GM21447 (cell line): ENCODE data around the gene XYLB.
"Not testable (repeated sequence)": the region's sequence is repeated elsewhere in the genome, so short reads cannot be mapped to it uniquely, and the experiment has no call there.

Experiments
- ATAC-seq: cut with Tn5 transposase; IDR thresholded peaks from one replicate; pipeline ENCODE4 v1.9.1; 2021; ENCODE audit not compliant: unreplicated experiment

The XYLB gene

GRCh38 chr3:38346587-38347410 is at the start of gene XYLB:
Gene XYLB, plus strand, starts transcription at chr3:38346785. Its CDS starts 84 bp downstream, at chr3:38346869.
- peak; percentile 94 for ATAC-seq

GRCh38 chr3:38297053-38297452 is 49.5 kb upstream of the XYLB start:
- ATAC-seq: not testable (repeated sequence)

- ATAC-seq: no peak
Observed at GRCh38 chr3:38297537-38297936, 49.0 kb upstream of the XYLB start.

GRCh38 chr3:38297947-38298711 is 48.5 kb upstream of the XYLB start:
- ATAC-seq: no peak

- ATAC-seq: no peak
Observed at GRCh38 chr3:38306941-38307340, 39.6 kb upstream of the XYLB start.

GRCh38 chr3:38307599-38307998 is 39.0 kb upstream of the XYLB start:
- no peak for ATAC-seq

GRCh38 chr3:38308456-38308855 is 38.1 kb upstream of the XYLB start:
- no peak for ATAC-seq

- ATAC-seq: no peak
Observed at GRCh38 chr3:38311476-38311875, 35.1 kb upstream of the XYLB start.

- no peak for ATAC-seq
Observed at GRCh38 chr3:38311941-38312340, 34.6 kb upstream of the XYLB start.

GRCh38 chr3:38312356-38312755 is 34.2 kb upstream of the XYLB start:
- no peak for ATAC-seq

- no peak for ATAC-seq
Observed at GRCh38 chr3:38313263-38313662, 33.3 kb upstream of the XYLB start.

- no peak for ATAC-seq
Observed at GRCh38 chr3:38313695-38314094, 32.9 kb upstream of the XYLB start.

- no peak for ATAC-seq
Observed at GRCh38 chr3:38314112-38314763, 32.3 kb upstream of the XYLB start.

GRCh38 chr3:38314764-38315487 is 31.7 kb upstream of the XYLB start:
- ATAC-seq: no peak

- ATAC-seq: no peak
Observed at GRCh38 chr3:38315488-38316230, 30.9 kb upstream of the XYLB start.

- ATAC-seq: no peak
Observed at GRCh38 chr3:38316356-38317191, 30.0 kb upstream of the XYLB start.

GRCh38 chr3:38317192-38317759 is 29.3 kb upstream of the XYLB start:
- no peak for ATAC-seq

GRCh38 chr3:38318766-38319671 is 27.6 kb upstream of the XYLB start:
- ATAC-seq: no peak
